ENCODE data around the gene SLC6A12. TPM values are rescaled to one million over a fixed set of nuclear protein-coding genes. Genes with fewer than 3 reads are reported as not detected.
A peak's percentile ranks its signal among the peaks of the same experiment; 100 is the strongest.

Gene SLC6A12
- total RNA-seq, 1 experiment from 2014 or later, result 3.4 TPM

GRCh38 chr12:178829-179109 lies 35.2 kb downstream of the SLC6A12 start:
- DNase-seq (ENCODE audit: low read depth), result no peak

- DNase-seq (ENCODE audit: low read depth), result no peak
These were observed 35.8 kb downstream of the SLC6A12 start for GRCh38 chr12:177980-178828.

GRCh38 chr12:177336-177979 lies 36.5 kb downstream of the SLC6A12 start:
- no peak for DNase-seq (ENCODE audit: low read depth)

- peak; percentile 74 for DNase-seq (ENCODE audit: low read depth)
These were observed 37.4 kb downstream of the SLC6A12 start for GRCh38 chr12:176321-177181.

GRCh38 chr12:175759-176158 lies 38.2 kb downstream of the SLC6A12 start:
- DNase-seq (ENCODE audit: low read depth), result no peak

GRCh38 chr12:175250-175649 lies 38.7 kb downstream of the SLC6A12 start:
- no peak for DNase-seq (ENCODE audit: low read depth)

GRCh38 chr12:174596-174995 lies 39.4 kb downstream of the SLC6A12 start:
- DNase-seq (ENCODE audit: low read depth), result no peak

GRCh38 chr12:174124-174523 lies 39.8 kb downstream of the SLC6A12 start:
- DNase-seq (ENCODE audit: low read depth), result no peak

GRCh38 chr12:172732-173161 lies 41.2 kb downstream of the SLC6A12 start:
- no peak for DNase-seq (ENCODE audit: low read depth)

GRCh38 chr12:171743-172676 lies 41.9 kb downstream of the SLC6A12 start:
- DNase-seq (ENCODE audit: low read depth), result no peak

- no peak for DNase-seq (ENCODE audit: low read depth)
These were observed 42.7 kb downstream of the SLC6A12 start for GRCh38 chr12:171276-171675.

- no peak for DNase-seq (ENCODE audit: low read depth)
These were observed 43.4 kb downstream of the SLC6A12 start for GRCh38 chr12:170371-171225.

GRCh38 chr12:169528-170370 lies 44.2 kb downstream of the SLC6A12 start:
- no peak for DNase-seq (ENCODE audit: low read depth)

- DNase-seq (ENCODE audit: low read depth), result peak; percentile 56
These were observed 45.0 kb downstream of the SLC6A12 start for GRCh38 chr12:168763-169525.

GRCh38 chr12:167959-168600 lies 45.9 kb downstream of the SLC6A12 start:
- DNase-seq (ENCODE audit: low read depth), result no peak

GRCh38 chr12:166425-167075 lies 47.4 kb downstream of the SLC6A12 start:
- DNase-seq (ENCODE audit: low read depth), result no peak

- DNase-seq (ENCODE audit: low read depth), result no peak
These were observed 48.0 kb downstream of the SLC6A12 start for GRCh38 chr12:165862-166368.
